ENCODE measurements around the gene GGT7.

GRCh38 chr20:34829191-34829590, 43.5 kb downstream of the GGT7 start:
- no peak for TF ChIP-seq SMARCB1 (IDR thresholded peaks at IDR 0.05; ENCODE audit: insufficient read length, low read depth)
- TF ChIP-seq YBX1 (IDR thresholded peaks at IDR 0.05) = no peak
- no peak for TF ChIP-seq CSDE1 (IDR thresholded peaks at IDR 0.05)
- TF ChIP-seq HMG20B (CRISPR knock-in tag; IDR thresholded peaks at IDR 0.05) = no peak
- peak in 2 of 3 experiments; percentile 7 to 19; a peak in 1 of 6 replicates for TF ChIP-seq CTCF (IDR thresholded peaks at IDR 0.05 in 2 of 3, conservative IDR thresholded peaks at IDR 0.05 in 1 of 3; ENCODE audit: insufficient read depth in 2 of 3, low read depth in 1 of 3, low read length in 3 of 3)
- TF ChIP-seq RBM15 (IDR thresholded peaks at IDR 0.05; ENCODE audit: insufficient read depth, low read length) = no peak
- no peak for TF ChIP-seq ZNF77 (CRISPR knock-in tag; IDR thresholded peaks at IDR 0.05)
- TF ChIP-seq FOXA3 (CRISPR knock-in tag; conservative IDR thresholded peaks at IDR 0.05 in 1 of 2, IDR thresholded peaks at IDR 0.05 in 1 of 2) = no peak
